ENCODE data around the gene FSD1. TPM values are rescaled to one million over a fixed set of nuclear protein-coding genes. Genes with fewer than 3 reads are reported as not detected.

The FSD1 gene
- 1.5 TPM for total RNA-seq
- long read RNA-seq: 0 reads

GRCh38 chr19:4304538-4305256 is at the start of gene FSD1:
TSS of gene FSD1 (plus strand) at chr19:4304598. CDS start at chr19:4304747, 149 bp downstream.
- no peak within 1 kb of the TSS for H3K4me3 ChIP-seq
- TF ChIP-seq CTCF (IDR thresholded peaks at IDR 0.05): no peak
- H3K27me3 ChIP-seq: peaks cover 14% of the 10 kb centered on the region
- DNase-seq (no peak), ATAC-seq (peak; percentile 40)
- no peaks in the 10 kb centered on the region for H3K36me3 ChIP-seq
- H3K27ac ChIP-seq: no peak within 1 kb of the TSS
- no peaks in the 10 kb centered on the region for H3K4me1 ChIP-seq
- intact Hi-C loops (cut with DNase I): no loop called here
- no peaks in the 10 kb centered on the region for H3K9me3 ChIP-seq

GRCh38 chr19:4256563-4256962 is 47.8 kb upstream of the FSD1 start:
- H3K27ac ChIP-seq: no peak overlapping the region
- intact Hi-C loops (cut with DNase I): no loop called here
- DNase-seq: no peak
- no peaks in the 10 kb centered on the region for H3K4me1 ChIP-seq
- H3K9me3 ChIP-seq: no peaks in the 10 kb centered on the region
- H3K36me3 ChIP-seq: peaks cover 92% of the 10 kb centered on the region
- no peak overlapping the region for H3K4me3 ChIP-seq
- H3K27me3 ChIP-seq: no peaks in the 10 kb centered on the region
- no peak for ATAC-seq
- TF ChIP-seq CTCF (IDR thresholded peaks at IDR 0.05): no peak

- Histone ChIP-seq H3K4me1 (no peaks in the 10 kb centered on the region), H3K4me3 (no peak overlapping the region), H3K27ac (no peak overlapping the region), H3K9me3 (no peaks in the 10 kb centered on the region), H3K36me3 (peaks cover 92% of the 10 kb centered on the region), H3K27me3 (no peaks in the 10 kb centered on the region)
- intact Hi-C loops (cut with DNase I): no loop called here
- ATAC-seq (no peak), DNase-seq (no peak)
- no peak for TF ChIP-seq CTCF (IDR thresholded peaks at IDR 0.05)
Observed at GRCh38 chr19:4257025-4257424, 47.4 kb upstream of the FSD1 start.

GRCh38 chr19:4258181-4258580 is 46.2 kb upstream of the FSD1 start:
- ATAC-seq: no peak
- intact Hi-C loops (cut with DNase I): no loop called here
- TF ChIP-seq CTCF (IDR thresholded peaks at IDR 0.05): no peak

GRCh38 chr19:4260613-4261191 is 43.7 kb upstream of the FSD1 start:
- H3K4me1 ChIP-seq: no peaks in the 10 kb centered on the region
- H3K27ac ChIP-seq: no peak overlapping the region
- intact Hi-C loops (cut with DNase I): no loop called here
- no peaks in the 10 kb centered on the region for H3K9me3 ChIP-seq
- H3K27me3 ChIP-seq: no peaks in the 10 kb centered on the region
- no peak overlapping the region for H3K4me3 ChIP-seq
- H3K36me3 ChIP-seq: peaks cover 88% of the 10 kb centered on the region
- no peak for DNase-seq
- peak; percentile 66 for ATAC-seq
- TF ChIP-seq CTCF (IDR thresholded peaks at IDR 0.05): no peak

More at GRCh38 chr19:4258181-4258580, 46.2 kb upstream of the FSD1 start:
- no peak overlapping the region for H3K4me3 ChIP-seq
- no peak for DNase-seq
- H3K9me3 ChIP-seq: no peaks in the 10 kb centered on the region
- no peaks in the 10 kb centered on the region for H3K4me1 ChIP-seq
- no peaks in the 10 kb centered on the region for H3K27me3 ChIP-seq
- no peak overlapping the region for H3K27ac ChIP-seq
- peaks cover 92% of the 10 kb centered on the region for H3K36me3 ChIP-seq
